ENCODE results near the gene FCGR3A.
"Not testable (repeated sequence)": the region's sequence is repeated elsewhere in the genome, so short reads cannot be mapped to it uniquely, and the experiment has no call there.

- TF ChIP-seq CTCF, POLR2A, POLR2AphosphoS5, EP300 (IDR thresholded peaks at IDR 0.05): not testable (repeated sequence)
Observed at GRCh38 chr1:161597077-161597476, 47.5 kb upstream of the FCGR3A start.

Measured in gastroesophageal sphincter (tissue), 3 donors.